ENCODE measurements around the gene NMRAL1.

NMRAL1 gene

DNA sequence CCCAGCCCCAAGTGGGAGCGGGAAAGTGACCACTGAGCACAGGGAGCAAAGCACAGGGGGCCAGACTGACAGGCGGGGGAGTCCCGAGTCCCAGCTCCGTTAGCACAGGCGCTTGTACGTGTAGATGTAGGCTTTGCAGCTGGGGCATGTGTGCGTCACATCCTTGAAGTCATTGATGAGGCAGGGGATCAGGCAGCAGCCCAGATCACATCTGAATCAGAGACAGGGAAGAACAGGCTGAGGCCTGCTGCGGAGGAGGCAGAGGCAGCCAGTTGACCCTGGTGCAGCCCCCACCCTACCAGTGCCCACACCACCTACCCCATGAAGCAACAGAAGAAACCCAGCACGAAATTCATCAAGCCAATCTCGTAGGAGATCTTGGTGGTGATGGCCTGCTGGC, 38.0 kb upstream of the NMRAL1 start:
- no peak overlapping the region for H3K4me3 ChIP-seq (ENCODE audit: low read depth, low read length)
- no peaks in the 10 kb centered on the region for H3K27me3 ChIP-seq (ENCODE audit: insufficient read depth, low read depth, severe bottlenecking)
- H3K27ac ChIP-seq, result no peak overlapping the region
- no peak for DNase-seq
- no peaks in the 10 kb centered on the region for H3K9me3 ChIP-seq (ENCODE audit: severe bottlenecking)
- TF ChIP-seq, protein P1, sequence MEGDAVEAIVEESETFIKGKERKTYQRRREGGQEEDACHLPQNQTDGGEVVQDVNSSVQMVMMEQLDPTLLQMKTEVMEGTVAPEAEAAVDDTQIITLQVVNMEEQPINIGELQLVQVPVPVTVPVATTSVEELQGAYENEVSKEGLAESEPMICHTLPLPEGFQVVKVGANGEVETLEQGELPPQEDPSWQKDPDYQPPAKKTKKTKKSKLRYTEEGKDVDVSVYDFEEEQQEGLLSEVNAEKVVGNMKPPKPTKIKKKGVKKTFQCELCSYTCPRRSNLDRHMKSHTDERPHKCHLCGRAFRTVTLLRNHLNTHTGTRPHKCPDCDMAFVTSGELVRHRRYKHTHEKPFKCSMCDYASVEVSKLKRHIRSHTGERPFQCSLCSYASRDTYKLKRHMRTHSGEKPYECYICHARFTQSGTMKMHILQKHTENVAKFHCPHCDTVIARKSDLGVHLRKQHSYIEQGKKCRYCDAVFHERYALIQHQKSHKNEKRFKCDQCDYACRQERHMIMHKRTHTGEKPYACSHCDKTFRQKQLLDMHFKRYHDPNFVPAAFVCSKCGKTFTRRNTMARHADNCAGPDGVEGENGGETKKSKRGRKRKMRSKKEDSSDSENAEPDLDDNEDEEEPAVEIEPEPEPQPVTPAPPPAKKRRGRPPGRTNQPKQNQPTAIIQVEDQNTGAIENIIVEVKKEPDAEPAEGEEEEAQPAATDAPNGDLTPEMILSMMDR (IDR thresholded peaks at IDR 0.05; ENCODE audit: low read depth, low read length), result no peak
- H3K36me3 ChIP-seq, result peaks cover 67% of the 10 kb centered on the region

GRCh38 chr16:4511441-4512082, 37.1 kb upstream of the NMRAL1 start:
- Histone ChIP-seq H3K4me3 (ENCODE audit: low read depth, low read length) (no peak overlapping the region), H3K9me3 (ENCODE audit: severe bottlenecking) (no peaks in the 10 kb centered on the region), H3K27me3 (ENCODE audit: insufficient read depth, low read depth, severe bottlenecking) (no peaks in the 10 kb centered on the region), H3K27ac (no peak overlapping the region; the same call in 1 of the 2 replicates), H3K36me3 (peaks cover 76% of the 10 kb centered on the region)
- TF ChIP-seq, protein P1 (IDR thresholded peaks at IDR 0.05; ENCODE audit: low read depth, low read length), result peak; percentile 90
- peak; percentile 90 for DNase-seq

GRCh38 chr16:4510747-4511426, 36.5 kb upstream of the NMRAL1 start:
- Histone ChIP-seq H3K27ac (no peak overlapping the region), H3K9me3 (ENCODE audit: severe bottlenecking) (no peaks in the 10 kb centered on the region), H3K27me3 (ENCODE audit: insufficient read depth, low read depth, severe bottlenecking) (no peaks in the 10 kb centered on the region), H3K36me3 (peaks cover 82% of the 10 kb centered on the region), H3K4me3 (ENCODE audit: low read depth, low read length) (no peak overlapping the region)
- TF ChIP-seq, protein P1 (IDR thresholded peaks at IDR 0.05; ENCODE audit: low read depth, low read length), result no peak
- no peak for DNase-seq

DNA sequence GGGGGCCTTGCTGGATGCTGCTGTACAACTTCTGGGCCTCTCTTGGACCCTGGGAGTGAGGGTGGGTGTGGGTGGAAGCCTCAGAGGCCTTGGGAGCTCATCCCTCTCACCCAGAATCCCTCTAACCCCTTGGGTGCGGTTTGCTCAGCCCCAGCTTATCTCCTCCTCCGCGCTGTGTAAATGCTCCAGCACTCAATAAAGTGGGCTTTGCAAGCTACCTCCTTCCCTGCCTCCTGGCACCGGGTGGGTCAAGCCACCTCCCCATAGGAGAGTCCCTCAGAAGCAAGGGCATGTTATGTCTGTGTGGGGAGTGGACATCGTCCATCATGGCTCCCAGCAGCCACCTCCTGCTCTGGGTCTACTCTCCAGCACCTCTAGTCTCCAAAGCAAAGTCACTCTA, 35.7 kb upstream of the NMRAL1 start:
- Histone ChIP-seq H3K27ac (no peak overlapping the region), H3K4me3 (ENCODE audit: low read depth, low read length) (no peak overlapping the region), H3K9me3 (ENCODE audit: severe bottlenecking) (no peaks in the 10 kb centered on the region), H3K36me3 (peaks cover 82% of the 10 kb centered on the region), H3K27me3 (ENCODE audit: insufficient read depth, low read depth, severe bottlenecking) (no peaks in the 10 kb centered on the region)
- TF ChIP-seq, protein P1 (IDR thresholded peaks at IDR 0.05; ENCODE audit: low read depth, low read length), result no peak
- DNase-seq, result no peak

GRCh38 chr16:4509420-4509819, 35.0 kb upstream of the NMRAL1 start:
- no peaks in the 10 kb centered on the region for H3K9me3 ChIP-seq (ENCODE audit: severe bottlenecking)
- no peak overlapping the region for H3K27ac ChIP-seq
- H3K36me3 ChIP-seq, result peaks cover 82% of the 10 kb centered on the region
- H3K4me3 ChIP-seq (ENCODE audit: low read depth, low read length), result no peak overlapping the region
- no peaks in the 10 kb centered on the region for H3K27me3 ChIP-seq (ENCODE audit: insufficient read depth, low read depth, severe bottlenecking)
- TF ChIP-seq, protein P1 (IDR thresholded peaks at IDR 0.05; ENCODE audit: low read depth, low read length), result no peak
- no peak for DNase-seq

Data from WERI-Rb-1 (cell line).